GM21723 (cell line): Measurements from ENCODE around the gene LEAP2.

Experiments
- ATAC-seq: cut with Tn5 transposase; IDR thresholded peaks from one replicate; pipeline ENCODE4 v1.9.1; 2021; ENCODE audit warnings: mild to moderate bottlenecking, moderate library complexity; ENCODE audit not compliant: unreplicated experiment

LEAP2 gene, protein sequence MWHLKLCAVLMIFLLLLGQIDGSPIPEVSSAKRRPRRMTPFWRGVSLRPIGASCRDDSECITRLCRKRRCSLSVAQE

DNA sequence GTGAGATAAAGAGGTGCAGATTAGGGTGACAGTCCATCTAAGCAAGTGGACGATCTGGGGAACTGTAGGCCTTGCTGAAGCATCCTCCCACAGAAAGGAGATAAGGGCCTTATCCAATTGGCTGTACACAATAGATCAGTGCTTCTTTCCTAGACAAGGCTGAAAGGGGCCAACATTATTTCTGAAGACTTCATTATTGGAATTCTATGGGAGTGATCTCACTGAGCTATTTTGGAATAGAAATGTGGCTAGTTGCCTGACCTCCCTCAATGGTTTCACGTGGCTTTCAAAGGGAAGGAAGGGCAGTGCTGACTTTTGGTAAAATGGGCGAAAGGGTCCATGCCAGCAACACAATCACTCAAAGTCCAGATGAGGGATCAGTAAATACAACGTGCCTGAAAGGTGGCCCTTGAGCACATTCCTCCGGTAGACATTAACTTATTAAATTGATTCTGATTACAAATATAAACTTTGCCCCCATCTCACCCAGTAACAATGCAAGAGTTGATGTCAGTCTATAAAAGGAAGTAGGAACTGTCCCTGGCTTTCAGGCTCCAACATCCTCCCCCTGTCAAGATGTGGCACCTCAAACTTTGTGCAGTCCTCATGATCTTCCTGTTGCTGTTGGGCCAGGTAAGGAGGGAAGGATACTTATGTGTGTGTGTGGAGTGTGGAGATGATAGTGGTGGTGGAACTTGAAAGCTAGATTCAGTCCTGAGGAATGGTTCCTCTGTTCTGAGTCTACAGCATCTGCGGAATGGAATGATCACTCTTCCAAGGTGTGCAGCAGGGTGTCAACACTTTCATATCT lies at the start of gene LEAP2:
LEAP2 (plus strand) TSS at position 550 of the 811 bp plus-strand sequence; CDS start at position 577, 27 bp downstream.
- ATAC-seq, result no peak

DNA sequence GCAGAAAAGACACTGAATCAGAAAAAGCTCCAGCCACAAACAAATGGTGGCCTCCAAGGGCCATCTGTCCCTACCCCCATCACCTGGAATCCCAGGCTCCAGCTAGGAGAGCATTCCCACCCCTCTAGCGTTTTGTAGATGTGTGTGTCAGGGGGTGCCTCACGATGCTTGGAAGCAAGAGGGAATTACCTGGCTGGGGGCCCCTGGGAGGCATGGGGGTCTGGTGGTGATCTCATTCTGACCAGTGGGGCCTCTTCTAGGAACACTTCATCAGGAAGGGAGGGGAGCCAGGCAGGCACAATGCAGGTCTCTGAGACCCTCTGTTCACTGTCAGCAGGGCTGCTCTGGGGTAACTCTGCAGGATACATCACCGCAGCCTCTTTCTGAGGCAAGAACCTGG lies 49.0 kb upstream of the LEAP2 start:
- ATAC-seq, result no peak

DNA sequence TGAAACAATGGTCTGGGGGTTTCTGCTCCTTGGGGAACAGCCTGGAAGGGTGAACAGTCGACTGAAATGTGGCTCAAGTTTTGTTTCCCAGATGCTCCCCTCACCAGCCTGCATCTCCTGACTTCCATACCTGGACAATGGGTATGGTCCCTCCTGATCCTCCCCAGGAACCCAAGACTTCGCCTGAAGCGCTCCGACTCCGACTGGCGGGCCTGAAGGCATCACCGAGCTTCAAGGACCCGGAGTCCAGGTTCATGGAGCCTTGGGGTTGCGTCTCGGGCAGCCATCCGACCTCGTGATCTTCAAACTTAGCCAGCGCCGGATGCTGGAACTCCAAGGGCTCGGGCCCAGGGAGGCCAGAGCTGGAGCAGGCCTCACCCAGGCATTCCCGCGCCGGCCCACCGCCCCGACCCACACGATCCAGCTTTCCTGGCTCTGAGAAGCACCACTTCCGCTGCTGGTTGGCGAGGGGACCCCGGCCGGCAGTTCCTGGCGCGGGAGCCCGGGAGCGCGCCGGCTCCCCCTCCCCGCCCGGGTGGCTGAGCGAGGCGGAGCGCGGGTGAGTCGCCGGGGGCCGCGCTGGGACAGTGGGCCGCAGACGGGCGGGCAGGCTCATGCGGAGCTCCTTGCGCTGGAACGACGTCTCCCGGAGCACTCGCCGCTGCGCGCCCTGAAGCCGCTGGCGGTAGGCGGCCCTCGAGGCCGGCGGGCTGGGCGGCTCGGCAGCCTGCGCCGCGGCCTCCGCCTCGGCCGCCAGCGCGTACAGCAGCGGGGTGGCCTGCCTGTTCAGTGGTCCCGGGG lies 48.2 kb upstream of the LEAP2 start:
- ATAC-seq, result no peak

DNA sequence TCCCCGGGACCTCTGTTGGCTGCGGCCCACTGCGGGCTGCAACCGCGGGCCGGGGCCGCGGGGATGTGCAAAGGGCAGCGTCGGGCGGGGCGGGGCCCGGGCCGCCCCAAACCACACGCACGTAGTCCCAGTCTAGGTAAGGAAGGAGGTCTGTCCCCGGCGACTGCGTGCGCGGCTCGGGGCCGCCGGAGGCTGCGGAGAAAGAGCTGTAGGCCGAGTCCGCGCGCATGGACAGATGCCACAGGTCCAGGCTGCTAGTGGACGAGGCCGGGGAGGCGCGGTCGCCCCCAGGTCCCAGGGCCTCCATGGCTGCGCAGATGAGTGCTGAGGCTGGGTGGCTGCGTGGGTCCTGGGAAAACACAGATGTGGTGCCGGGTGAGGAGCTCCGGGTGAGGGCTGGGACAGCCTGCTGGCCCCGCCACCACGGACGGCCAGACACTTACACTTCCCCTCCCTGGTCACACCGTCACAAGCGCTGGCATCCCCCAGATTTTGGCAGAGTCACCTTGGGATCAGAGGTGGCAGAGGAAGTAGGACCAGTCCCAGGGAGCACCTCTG lies 47.6 kb upstream of the LEAP2 start:
- no peak for ATAC-seq

DNA sequence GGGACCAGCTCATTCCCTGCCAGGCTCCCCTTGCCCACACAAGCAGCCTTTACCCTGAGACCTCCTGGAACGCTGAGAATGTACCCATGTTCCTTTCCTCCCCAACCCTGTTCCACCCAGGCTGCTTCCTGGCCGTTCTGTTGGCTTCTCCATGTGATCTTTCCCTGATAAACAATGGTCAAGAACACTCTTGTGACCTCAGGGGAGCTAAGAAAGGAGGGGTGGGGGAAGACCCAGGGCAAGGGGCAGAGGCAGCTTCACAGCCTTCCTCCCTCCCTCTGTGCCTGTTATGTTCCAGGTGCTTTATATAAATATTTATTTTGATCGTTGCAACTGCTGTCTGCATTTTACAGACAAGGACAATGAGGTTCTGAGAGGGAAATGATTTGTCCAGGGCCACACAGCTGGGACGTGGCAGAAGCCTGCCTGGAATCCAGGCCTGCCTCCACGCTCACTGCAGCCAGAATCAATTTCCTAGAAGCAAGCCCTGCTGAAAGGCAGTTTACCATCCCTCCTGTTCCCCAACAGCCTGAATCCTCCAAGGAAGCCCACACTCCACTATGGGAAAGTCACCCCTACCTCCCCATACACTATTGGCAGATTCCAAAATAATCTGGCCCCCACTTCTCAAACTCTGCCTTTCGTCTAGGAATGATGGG lies 46.9 kb upstream of the LEAP2 start:
- no peak for ATAC-seq

DNA sequence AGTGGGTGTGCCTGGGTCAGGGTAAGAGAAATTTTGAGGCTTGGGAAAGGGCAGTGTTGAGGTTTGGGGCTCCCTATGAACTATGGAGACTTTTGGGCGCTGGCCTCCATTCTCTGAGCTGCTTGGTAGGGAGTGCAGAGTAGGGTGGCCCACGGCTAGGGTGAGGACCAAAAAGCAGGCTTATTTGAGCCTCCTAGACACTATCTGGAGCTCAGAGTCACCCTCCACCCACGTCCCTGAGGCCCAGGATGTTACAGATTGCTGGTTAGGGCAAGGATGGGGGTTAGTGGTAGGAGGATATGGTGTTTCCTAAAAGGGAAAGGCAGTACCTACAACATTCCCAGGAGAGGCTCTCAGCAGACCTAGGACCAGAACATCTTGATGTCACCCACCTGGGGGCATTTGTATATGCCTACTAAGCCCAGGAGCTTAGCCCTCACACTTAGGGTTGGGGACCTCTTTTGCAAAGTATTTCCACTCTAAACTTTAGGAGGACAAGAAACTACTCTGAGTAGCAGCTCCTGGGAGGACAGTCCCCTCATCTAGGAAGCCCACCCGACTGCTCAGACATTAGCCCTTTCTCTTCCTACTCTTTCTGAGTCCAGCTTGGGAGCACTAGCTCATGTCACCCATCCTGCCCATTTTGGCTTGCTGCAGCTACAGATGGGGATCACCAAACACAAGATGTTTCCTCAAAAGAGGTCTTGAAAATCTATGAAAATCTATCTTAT lies 45.4 kb upstream of the LEAP2 start:
- ATAC-seq, result no peak

DNA sequence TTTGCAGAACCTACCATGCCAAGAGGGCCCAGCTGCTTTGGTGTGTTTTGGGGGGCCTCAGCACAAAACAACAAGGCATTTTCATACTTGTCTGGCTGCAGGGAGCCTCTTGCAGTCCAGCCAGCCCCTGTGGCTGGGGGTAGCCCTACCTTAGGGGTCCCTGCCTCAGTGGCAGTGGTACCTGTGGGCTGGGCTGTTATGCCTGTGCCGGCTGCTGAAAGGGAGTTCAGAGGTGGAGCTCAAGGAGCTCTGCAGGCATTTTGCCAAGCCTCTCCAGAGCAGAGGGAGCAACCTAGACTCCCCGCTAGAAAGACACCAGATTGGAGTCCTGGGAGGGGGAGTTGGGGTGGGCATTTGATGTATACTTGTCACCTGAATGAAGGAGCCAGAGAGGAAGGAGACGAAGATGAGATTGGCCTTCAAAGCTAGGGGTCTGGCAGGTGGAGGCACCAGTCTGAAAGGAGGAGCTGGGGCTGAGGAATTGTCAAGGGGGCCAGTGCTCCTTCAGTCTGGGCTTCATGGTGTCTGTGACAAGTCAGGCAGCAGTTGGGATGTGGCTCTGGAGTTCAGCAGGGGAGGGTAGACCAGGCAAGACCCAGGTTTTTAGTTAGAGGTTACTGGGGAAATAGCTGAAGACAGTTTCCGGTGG lies 44.5 kb upstream of the LEAP2 start:
- ATAC-seq, result no peak

DNA sequence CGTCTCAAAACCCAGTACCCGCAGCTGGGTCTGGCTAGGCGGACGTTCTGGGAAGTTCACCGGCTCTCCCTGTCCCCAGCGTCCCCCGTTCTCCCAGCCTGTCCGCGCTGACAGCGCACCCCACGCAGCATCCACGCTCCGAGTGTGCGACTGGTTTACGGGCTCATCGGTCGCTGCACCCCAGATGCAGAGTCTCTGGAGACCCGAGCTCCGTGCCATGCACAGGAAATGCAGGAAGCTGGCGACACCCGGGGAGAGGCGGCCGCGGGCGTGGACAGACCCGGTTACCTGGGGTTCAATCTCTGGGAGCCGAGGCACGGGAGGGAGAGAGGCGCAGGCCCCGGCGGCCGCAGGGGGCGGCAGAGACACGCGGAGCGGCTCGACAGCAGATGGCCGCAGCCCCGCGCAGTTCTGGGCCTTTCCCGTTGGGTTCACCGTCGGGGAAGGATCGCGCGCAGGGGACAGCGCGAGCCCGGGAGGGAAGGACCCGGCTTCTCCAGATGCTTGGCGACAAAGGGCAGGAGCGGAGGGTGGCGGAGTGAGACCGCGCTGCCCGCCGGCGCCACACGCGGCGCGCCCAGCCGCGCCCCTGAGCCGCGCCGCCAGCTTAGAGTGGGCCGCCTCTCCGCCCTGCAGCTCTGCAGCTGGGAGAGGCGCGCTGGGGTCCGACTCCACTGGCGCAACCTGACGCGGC lies 43.6 kb upstream of the LEAP2 start:
- ATAC-seq, result peak; percentile 86

DNA sequence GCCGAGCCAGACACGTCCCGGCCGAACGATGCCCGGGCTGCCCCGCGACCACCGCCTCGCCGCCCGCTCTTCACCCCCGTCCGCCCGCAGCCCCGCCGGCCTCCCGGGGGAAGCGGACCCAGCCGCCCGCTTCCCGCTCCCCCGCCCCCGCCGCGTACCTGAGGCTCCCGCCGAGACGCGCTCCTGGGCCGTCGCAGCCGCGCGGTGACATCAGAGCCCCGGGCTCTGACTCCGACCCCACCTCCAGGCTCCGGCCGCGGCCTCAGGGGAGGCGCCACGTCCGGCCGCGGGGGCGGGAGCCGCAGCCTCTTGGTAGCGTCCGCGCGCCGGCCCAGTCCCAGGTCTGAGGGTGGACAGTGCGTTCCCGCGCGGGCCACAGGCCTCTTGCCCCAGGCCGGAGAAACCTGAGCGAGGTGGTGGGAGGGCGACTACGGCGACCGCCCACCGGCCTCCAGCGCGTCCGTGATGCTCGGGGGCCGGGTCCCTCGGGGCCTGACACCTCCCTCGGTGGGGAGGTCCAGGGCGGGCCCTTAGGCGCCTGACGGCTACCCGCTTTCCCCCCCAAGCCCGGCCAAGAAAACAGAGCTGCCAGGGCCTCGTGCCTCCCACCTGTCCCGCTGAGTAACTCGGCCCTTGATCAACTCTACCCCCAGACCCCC lies 42.9 kb upstream of the LEAP2 start, which contains the start of gene SHROOM1:
SHROOM1 (minus strand) TSS at position 212 of the 659 bp plus-strand sequence. CDS start 4,507 bp downstream, outside the sequence.
- peak; percentile 68 for ATAC-seq

DNA sequence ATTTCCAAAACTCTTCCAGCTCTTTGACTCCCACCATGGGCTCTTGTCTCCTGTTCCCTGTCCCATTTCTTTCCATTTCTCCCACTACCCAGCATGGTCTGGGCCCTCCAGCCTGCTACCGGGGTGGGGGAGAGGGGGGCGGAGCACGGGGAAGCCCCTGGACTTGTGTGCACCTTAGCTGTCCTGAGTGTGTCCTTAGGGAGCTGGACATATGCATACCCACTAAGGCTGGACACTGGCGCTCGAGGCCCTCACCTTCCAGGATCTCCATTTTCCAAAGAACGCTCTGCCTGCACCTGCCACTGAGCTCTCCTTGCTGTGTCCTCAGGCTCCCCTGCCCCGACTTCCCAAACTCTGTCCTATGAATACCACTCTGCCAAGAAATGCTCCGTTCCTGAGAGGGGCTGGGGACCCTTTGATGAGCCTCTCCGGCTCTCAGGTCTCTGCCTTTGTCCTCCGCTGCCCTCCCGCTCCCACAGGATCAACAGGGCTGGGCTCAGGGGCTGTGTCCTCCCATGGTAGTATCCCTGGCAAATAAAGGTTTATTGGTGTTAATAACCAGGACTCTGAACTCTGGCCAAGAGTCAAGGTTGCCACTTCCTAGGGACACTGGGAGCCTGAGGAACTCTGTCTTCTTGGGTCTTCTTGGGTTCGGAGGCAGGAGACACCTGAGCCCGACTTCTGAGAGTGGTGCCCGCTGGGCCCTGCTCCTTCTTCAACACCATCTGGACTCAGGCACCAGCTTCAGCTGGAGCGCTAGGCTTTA lies 42.2 kb upstream of the LEAP2 start:
- ATAC-seq, result no peak

DNA sequence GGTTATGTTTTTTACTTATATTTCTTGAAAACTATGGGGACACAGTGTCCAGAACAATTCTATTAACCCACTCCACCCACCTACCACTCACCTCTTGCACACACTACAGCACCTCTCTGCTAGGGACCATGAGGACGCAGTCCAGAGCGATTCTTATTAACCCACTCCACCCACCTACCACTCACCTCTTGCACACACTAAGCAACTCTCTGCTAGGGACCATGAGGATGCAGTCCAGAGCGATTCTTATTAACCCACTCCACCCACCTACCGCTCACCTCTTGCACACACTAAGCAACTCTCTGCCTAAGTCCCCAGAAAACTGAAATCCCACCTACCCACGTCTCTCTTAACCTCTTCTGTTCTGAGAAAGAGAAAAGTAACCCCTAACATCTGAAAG lies 40.9 kb upstream of the LEAP2 start:
- no peak for ATAC-seq

DNA sequence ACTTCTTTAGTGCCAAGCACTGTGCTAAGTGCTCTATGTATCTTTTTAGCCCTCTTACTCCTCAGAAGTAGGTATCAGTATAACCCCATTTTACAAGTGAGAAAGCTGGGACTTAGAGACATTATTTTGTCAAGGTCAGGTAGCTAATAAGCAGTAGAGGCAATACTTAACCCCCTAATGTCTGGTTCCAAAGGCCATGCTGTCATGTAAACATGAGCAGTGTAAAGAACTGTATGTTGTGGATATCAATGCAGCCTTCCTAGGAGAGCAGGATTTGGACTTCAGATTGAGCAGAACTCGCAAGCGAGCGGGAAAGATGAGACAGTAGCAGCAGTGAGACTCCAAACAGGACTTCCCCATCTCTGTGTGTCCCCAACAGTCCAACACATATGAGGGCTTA lies 39.4 kb upstream of the LEAP2 start:
- no peak for ATAC-seq

DNA sequence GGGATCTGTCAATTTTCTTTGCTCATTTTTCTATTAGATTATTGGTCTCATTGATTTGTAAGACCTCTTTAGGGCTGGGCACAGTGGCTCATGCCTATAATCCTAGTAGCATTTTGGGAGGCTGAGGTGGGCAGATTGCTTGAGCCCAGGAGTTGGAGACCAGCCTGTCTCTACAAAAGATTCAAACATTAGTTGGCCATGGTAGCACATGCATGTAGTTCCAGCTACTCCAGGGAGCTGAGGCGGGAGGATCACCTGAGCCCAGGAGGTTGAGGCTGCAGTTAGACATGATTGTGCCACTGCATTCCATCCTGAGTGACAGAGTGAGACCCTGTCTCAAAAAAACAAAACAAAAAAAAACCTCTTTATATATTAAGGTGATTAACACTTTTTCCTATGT lies 36.6 kb upstream of the LEAP2 start:
- ATAC-seq, result no peak

DNA sequence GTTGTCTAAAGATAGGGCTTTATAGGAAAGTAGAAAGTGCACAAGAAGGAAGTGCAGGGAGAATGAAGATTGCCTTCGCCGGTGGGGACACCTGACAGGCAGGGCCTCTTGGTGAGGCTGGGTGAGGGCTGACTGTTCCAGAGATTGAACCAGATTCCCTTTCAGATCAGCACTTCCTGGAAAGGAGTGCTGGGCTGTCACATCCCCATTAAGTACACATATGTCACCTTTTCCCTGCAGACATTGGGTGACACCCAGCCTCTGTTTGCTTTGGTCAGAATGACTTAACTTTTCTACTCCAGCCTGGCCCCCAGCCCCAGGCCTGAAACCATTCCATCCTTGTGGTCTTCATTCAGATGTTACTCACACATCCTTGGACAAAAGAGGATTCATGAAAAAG lies 35.6 kb upstream of the LEAP2 start:
- no peak for ATAC-seq

DNA sequence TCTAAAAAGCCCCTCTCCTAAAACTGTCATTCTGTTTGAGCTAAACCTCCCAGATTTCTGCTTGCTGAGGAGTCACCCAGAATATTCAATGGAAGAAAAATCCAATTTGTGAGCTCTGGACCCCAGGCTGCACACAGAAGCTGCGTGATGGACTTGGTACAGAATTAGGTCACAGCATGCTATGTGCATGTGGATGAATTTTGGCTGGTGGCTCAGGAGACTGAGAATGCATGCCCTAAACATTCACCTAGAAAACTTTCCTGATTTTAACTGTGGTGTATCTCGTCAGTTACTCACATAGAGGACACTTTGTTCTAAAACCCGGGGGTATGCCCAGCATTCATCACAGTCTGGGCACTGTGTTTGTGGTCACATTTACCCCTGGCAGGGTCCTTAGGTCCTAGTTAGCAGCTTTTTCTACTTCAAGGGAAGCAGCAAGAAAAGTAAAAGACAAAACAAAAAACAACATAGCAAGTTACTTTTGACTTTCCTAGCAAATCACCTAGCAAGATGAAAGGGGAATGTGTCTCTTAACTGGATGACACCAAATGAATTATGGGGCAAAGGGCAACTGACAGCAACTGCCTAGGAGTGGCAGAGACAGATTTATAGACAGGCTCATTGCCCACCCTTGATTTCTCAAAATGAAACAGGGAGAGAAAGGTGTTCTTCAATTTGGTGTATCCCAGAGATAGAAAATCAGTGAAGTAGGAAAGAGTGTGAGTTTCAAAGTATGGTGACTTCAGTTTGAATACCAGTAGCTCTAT lies 34.8 kb upstream of the LEAP2 start:
- no peak for ATAC-seq

DNA sequence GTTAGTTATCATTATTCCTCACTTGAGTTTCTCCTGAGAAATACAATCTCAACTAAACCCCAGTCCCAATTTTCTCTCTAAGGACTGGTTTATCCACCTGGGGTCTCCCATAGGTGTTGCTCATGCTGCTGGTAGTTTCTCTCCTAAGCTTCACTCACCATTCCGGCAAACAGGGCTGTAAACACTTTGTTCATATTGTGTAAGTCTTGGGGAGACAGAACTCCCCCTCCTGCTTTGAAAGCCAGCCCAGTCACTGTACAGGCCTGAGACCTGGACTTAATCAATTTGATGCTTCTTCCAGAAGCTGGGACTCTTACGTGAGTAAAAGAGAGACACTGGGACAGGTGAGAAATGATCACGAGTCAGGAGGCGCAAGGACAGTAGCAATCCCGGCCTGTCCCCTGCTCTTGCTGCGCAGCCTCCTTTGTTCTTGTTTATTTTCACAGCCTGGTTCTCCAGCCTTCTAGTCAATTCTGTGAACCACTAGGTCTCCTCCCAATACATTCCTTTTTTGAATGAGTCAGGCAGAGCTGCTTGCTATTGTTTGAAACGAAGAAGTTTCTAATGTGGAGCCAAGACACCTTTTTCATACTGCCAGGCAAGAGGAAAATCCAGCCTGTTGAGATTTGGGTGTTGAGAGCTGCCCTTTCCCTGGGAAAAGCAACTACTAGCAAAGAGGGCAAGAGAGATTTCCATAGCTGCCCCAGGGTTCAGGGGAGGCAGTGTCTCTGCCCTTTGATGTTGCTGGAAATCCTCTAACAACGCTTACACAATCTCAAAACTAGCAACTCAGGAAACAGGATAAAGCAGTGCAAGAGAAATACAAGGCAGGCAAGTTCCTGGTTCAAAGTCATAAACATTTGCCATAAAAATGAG lies 33.8 kb upstream of the LEAP2 start:
- no peak for ATAC-seq
